Bronchus fibroblast of lung (primary cell): Measurements from ENCODE around the gene MUL1. TPM values are rescaled to one million over a fixed set of nuclear protein-coding genes. Genes with fewer than 3 reads are reported as not detected.

Experiments used
- total RNA-seq: library from RNA; depleted of rRNA; stranded (reverse); fragments of >200 nt; gene quantifications from 2 replicates; pipeline ENCODE4 v1.2.3, GENCODE V29; 2015

Gene MUL1
- 22.7 and 24.1 TPM in 2 replicates for total RNA-seq

GRCh38 chr1:20507564-20508410 lies at the start of gene MUL1:
MUL1 (minus strand) TSS chr1:20508151; CDS start chr1:20508024, 127 bp downstream.

GRCh38 chr1:20551945-20552727 lies 44.2 kb upstream of the MUL1 start, which contains the start of gene FAM43B:
FAM43B (plus strand) TSS chr1:20552573; CDS start chr1:20552974, 401 bp downstream.

GRCh38 chr1:20485527-20486456 lies 22.2 kb downstream of the MUL1 start, which contains the start of gene CAMK2N1:
CAMK2N1 (minus strand) TSS chr1:20486210; CDS start chr1:20485379, 831 bp downstream.

Other genes starting within 250 kb of the MUL1 start
- gene VWA5B1, start 217.3 kb downstream of the MUL1 start, total RNA-seq: not detected in 2 replicates
- gene CAMK2N1, start 21.9 kb downstream of the MUL1 start, total RNA-seq: 18.7 and 28.6 TPM in 2 replicates
- gene FAM43B, start 44.4 kb upstream of the MUL1 start, total RNA-seq: under 0.01 and 0.15 TPM in 2 replicates
- gene CDA, start 80.9 kb upstream of the MUL1 start, total RNA-seq: 4.2 and 6.5 TPM in 2 replicates
- 46.4 and 48.2 TPM in 2 replicates for gene PINK1, start 125.3 kb upstream of the MUL1 start, total RNA-seq
- 303 and 316 TPM in 2 replicates for gene DDOST, start 153.2 kb upstream of the MUL1 start, total RNA-seq
- 1.0 and 1.8 TPM in 2 replicates for gene KIF17, start 209.9 kb upstream of the MUL1 start, total RNA-seq
- gene SH2D5, start 224.6 kb upstream of the MUL1 start, total RNA-seq: 5.2 and 5.5 TPM in 2 replicates